Brain pericyte (primary cell): ENCODE measurements around the gene KLHL10.
A peak's percentile ranks its signal among the peaks of the same experiment; 100 is the strongest.
"Not testable (repeated sequence)": the region's sequence is repeated elsewhere in the genome, so short reads cannot be mapped to it uniquely, and the experiment has no call there.

ENCODE experiments used
- DNase-seq: peaks from one replicate; pipeline ENCODE4 v3.0.0-alpha.2; 2012; ENCODE audit warnings: low read depth, low spot score

KLHL10 gene

GRCh38 chr17:41851382-41851781, 13.8 kb downstream of the KLHL10 start:
- DNase-seq, result not testable (repeated sequence)

DNA sequence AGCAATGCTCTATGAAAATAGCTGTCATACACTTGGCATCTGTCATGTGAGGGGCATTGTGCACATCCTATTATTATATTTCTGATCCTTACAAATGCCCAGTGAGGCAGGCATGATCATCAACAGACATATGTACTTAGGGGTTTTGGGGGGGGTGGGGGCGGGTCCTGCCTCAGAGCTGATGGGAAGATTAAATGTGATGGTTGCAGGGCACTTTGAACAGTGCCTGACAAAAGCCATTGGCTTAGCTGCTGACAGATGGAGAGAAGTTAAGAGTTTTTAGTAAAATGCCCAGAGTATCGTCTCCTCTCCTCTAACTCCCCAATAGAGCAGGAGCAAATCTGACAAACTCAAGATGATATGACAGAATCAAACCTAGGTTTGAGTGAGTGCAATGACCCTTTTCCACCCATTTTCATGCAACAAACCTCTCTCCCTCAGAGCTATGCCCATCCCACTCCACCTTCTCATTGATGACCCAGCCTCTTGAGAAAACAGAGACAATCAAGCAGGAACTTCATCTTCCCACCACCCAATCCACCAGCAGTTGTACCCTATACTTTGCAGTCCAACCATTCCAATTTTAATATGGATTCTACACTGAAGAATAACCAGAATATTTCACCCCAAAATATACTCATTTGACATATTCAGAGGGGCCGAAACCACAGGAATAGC, 22.8 kb downstream of the KLHL10 start:
- DNase-seq, result no peak

DNA sequence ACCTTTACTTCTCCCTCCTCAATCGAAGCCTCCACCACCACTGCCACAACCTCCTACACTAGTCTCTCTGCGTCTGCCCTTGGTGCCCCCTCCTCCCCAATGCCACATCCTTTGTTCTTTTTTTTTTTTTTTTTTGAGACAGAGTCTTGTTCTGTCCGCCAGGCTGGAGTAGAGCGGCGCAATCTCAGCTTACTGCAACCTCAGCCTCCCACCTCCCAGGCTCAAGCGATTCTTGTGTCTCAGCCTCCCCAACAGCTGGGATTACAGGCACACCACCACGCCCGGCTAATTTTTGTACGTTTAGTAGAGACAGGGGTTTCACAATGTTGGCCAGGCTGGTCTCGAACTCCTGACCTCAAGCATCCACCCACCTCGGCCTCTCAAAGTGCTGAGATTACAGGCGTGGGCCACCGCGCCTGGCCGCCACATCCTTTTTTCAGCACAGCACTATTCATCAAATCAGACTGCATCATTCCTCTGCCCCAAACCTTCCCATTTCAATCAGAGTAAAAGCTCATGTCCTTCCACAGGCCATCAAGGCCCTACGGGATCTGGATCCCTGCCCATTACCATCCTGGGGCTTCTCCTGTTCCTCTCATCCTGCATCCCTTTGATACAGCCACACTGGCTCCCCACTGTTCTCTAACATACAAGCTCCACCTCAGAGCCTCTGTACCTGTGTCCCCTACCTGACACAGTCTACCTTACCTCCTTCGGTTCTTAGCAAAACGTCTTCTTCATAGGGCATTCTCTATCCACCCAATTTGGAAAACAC, 25.6 kb downstream of the KLHL10 start:
- DNase-seq, result no peak

DNA sequence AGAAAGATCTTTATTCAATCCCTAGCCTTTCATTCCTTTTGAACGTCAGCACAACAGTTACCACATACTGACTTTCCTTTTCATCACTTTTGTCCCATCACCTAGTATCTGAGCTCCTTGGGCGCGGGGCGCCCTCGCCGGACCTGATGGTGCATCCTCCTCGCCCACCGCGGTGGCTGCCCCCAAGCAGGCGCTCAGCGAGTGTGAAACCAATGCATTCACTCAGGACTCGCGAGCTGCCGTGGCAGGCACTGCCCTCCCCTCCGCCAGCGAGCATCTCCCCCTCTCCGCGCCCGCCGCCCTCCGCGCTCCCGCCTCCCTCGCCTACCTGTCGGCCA, 26.8 kb downstream of the KLHL10 start:
- no peak for DNase-seq

- DNase-seq, result peak; percentile 50
These were observed 27.4 kb downstream of the KLHL10 start, which contains the start of gene KLHL11 for GRCh38 chr17:41864836-41865595. KLHL11 (minus strand) TSS chr17:41865423; CDS start chr17:41865370, 53 bp downstream.

- DNase-seq, result peak; percentile 27
These were observed 27.9 kb downstream of the KLHL10 start for GRCh38 chr17:41865596-41865893.

DNA sequence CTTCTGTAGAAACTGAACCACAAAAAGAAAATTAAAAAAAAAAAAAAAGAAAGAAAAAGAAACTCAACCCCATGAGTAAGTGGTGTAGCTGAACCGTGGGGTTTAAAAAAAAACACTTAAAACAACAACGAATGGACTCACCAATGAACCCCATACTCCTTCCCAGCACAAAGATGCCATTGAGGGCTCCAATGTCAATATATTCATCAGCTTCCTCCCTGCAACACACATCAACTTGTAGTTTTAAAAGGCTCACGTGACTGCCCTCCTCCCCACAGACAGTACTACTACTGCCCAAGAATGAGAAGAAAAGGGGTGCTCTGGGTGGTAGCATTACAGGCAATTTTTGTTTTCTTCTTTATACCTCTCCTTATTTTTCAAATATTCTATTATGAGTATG, 30.9 kb downstream of the KLHL10 start:
- DNase-seq, result no peak

- DNase-seq, result no peak
These were observed 31.8 kb downstream of the KLHL10 start for GRCh38 chr17:41869426-41869825.

DNA sequence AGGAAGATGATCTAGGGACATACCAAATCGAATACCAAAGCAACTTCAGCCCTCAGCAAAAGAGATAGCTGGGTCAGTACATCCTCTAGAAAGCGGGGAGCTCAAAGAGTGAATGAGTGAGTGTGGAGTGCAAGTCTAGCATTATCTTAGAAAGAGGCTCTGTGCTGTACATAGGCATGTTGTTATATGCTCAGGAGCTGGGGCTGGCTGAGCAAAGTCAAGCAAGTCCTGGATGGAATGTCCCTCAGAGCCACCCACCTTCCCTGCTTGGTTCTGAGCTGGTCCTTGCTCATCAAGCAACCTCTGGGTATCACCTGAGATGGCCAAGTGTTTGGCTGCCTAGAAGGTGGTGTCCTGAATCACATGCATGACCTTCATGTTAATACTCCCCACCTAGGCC, 32.5 kb downstream of the KLHL10 start:
- DNase-seq, result no peak

GRCh38 chr17:41870627-41871026, 33.0 kb downstream of the KLHL10 start:
- DNase-seq, result no peak

DNA sequence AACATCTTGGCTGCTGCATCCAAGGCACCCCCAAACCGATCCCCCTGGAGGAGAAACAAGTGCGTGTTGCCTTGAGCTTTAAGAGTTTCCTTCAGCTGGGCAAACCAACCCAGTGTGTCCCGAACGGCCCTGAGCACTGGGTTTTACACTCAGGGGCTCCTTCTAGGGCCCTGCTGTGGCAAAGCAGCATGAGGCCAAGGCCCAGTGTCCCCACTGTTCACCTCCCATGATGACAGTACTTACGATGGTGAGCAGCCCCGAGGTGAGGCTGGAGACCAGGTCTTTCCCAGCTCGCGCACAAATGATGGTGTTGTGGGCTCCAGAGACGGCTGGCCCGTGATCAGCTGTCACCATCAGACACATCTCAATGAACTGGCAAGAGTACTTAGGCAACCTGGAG, 34.2 kb downstream of the KLHL10 start:
- no peak for DNase-seq

DNA sequence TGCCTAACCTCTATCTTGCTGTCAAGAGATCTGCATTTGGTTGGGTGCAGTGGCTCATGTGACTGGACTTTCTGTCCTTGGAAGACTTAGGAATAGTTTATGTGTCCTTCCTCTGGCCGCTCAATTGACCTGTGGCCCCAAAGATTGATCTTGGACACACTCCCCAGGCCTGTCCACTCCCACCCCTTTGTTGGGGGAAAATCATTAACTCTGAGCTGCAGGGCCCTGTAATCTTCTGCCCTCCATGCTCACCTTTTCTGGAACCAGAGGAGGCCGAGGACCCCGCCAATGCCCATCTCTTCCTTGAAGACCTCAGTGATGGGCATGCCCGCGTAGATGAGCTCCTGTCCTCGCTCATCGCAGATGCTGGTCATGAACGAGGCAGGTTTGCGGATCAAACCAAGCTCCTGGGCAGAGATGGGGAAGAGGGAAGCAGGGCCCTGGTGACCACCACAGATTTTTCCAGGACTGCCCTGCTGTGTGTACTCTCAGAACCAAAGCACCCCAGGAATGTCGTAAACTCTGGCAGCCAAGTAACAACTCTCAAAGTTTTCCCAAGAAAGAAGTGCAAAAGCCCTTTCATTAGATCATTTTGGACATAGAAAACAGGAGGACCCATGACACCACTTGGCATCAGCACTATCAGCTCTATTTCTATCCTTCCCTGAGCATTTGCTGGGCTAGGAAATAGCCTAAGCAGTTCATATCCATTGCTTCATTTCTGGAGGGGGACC, 36.1 kb downstream of the KLHL10 start:
- DNase-seq, result no peak

GRCh38 chr17:41874293-41874670, 36.7 kb downstream of the KLHL10 start:
- DNase-seq, result not testable (repeated sequence)

DNA sequence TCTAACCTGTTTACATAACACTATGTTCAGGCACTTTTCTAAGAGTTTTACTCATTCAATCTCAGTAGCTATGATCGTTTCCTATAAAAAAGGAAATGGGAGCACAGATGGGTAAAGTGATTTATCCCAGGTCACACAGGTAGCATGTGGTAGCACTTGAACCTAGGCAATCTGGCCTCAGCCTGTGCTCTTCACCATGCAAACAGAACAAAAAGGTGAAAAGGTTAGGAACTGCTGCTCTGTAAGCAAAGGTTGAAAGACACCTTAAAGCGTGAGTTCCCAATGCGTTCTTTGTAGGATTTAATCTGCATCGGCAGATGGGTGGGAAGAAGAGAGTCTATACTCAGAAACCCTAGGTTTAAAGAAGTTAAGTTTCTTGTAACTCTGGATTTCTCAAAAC, 42.5 kb downstream of the KLHL10 start:
- no peak for DNase-seq

DNA sequence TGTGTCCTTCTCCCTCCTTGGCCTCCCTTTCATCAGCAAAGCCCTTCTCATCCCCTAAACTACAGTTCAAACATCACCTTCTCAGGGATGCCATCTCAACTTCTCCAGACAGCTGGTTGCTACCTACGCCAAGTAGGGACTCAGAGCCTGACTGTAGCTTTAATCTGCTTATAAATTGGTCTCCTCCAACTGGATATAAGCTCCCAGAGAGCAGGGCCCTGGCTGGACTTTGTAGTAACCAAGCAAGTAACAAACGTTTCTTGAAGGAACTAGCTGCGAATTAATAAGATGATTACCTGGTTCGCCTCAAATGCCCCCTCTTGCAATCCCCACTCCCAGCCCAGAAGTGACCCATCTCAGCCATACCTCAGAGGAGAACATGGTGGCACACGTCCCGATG, 45.1 kb downstream of the KLHL10 start:
- no peak for DNase-seq

DNA sequence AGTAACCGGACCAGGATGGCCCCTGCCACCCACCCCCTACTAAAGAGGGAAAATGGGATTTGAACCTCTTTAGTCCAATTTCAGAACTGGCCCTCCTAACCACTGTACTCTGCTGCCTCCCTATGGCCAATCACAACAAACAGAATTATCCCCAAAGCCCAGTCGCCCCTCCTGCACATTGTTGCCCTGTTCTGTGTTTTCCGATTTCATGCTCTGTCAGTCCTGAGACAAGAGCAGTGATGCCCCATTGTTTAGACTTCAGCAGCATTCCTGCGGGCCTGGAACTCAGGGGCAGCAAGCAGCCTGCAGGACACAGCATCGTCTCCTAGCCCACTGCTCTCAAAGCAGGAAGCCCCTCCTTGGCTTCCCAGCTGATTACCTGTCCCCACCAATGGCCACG, 48.1 kb downstream of the KLHL10 start:
- DNase-seq, result no peak

DNA sequence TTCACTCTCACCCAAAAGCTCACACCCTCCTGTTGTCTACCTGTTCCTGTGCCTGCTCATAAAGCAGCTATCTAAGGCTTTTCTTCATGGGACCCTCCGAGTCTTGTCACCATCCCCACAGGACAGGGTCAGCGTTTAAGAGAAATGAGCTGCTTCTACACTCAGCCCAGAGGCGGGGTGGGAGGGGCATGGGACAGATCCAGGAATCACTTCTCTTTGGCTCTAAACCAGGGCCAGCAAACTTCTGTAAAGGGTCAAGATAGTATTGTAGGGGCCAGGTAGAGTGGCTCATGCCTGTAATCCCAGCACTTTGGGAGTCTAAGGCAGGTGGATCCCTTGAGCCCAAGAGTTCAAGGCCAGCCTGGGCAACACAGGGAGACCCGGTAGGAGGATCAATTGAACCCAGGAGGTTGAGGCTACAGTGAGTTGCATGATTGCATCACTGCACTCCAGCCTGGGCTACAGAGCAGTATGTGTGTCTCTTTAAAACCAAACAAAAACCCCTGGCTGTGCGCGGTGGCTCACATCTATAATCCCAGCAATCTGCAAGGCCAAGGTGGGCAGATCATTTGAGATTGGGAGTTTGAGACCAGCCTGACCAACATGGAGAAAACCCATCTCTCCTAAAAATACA, 50.8 kb downstream of the KLHL10 start:
- no peak for DNase-seq

GRCh38 chr17:41891135-41892020, 53.8 kb downstream of the KLHL10 start:
- no peak for DNase-seq

GRCh38 chr17:41892021-41892376, 54.4 kb downstream of the KLHL10 start:
- no peak for DNase-seq

DNA sequence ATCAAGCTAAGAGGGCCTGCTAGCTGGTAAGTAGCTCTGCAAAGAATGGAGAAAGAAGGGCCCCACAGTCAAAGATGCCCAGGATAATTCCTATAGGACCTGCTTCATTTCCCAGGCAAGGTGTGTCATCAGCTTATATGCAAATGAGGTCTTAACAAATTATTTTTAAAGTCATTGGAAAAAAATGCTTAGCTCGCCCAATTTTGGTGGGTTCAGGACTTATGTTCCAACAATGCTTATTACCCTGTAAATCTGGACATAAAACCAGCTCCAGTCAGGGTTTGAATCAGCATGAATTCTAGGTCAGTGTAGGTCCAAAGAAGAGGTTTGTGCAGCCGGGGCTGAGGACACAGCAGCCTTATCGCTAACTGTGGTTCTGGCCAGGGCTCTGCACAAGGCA, 55.8 kb downstream of the KLHL10 start:
- no peak for DNase-seq
